HCT116 (cell line): ENCODE results near the gene PROM2. TPM values are rescaled to one million over a fixed set of nuclear protein-coding genes. Genes with fewer than 3 reads are reported as not detected.

Experiments
- ATAC-seq: fragments of 200-7000 bp; cut with Tn5 transposase; 2 replicates; pipeline ENCODE4 v1.9.1; 2020; ENCODE audit warnings: mild to moderate bottlenecking, moderate library complexity
- BruUV-seq: library from RNA; stranded (reverse); fragments of 400-500 nt; replicated peaks from 2 replicates; lab custom pipeline; 2021; lab: Mats Ljungman, UMichigan
- CTCF ChIA-PET: fragments of 300-600 bp; sonication (Branson Sonifier 250); formaldehyde crosslinking; loops from one replicate; lab custom pipeline; 2021; ENCODE audit warnings: antibody characterized with exemption; lab: Charles Lee
- POLR2A ChIA-PET: fragments of 300-600, 350-600 bp; sonication (Branson Sonifier 250); formaldehyde crosslinking; loops from one replicate; lab custom pipeline; 2021; ENCODE audit warnings: antibody characterized with exemption; lab: Charles Lee
- RAD21 ChIA-PET, 2 experiments: fragments of 300-600 bp; sonication (Branson Sonifier 250); formaldehyde crosslinking; loops; one replicate each; lab custom pipeline; 2023; ENCODE audit warnings: low total read pairs in 2 of 2; ENCODE audit not compliant: uncharacterized antibody in 2 of 2, unreplicated experiment in 2 of 2, low non-redundant PET in 1 of 2; lab: Charles Lee
- DNase-seq: peaks from one replicate; pipeline ENCODE4 v3.0.0-alpha.2; 2010; ENCODE audit warnings: low read depth, low spot score
- H2AFZ ChIP-seq: fragments of 200-600 bp; shearing (Covaris generic), sonication (generic); 2 replicates; pipeline ENCODE4 v1.6.1; 2017; ENCODE audit warnings: low read depth, mixed run types, mixed read lengths, antibody characterized with exemption, low read length; ENCODE audit not compliant: poor library complexity, severe bottlenecking
- H3K27ac ChIP-seq: 2 replicates; pipeline ENCODE4 v1.5.1; 2012; ENCODE audit warnings: low read depth, low read length
- H3K27me3 ChIP-seq: fragments of 200-600 bp; sonication (generic); 2 replicates; pipeline ENCODE4 v1.6.1; 2016; ENCODE audit warnings: mixed run types, low read length, mixed read lengths; ENCODE audit not compliant: insufficient read depth
- H3K36me3 ChIP-seq, 2 experiments: fragments of 200-500 bp in 1 of 2; fragments of 200-600 bp in 1 of 2; sonication (Bioruptor generic) in 1 of 2; sonication (generic) in 1 of 2; 2 replicates each; pipeline versions ENCODE4 v1.5.1 to v1.6.1; 2014 to 2016; ENCODE audit warnings: low read length in 2 of 2, inconsistent platforms in 1 of 2, mixed read lengths in 1 of 2, mixed run types in 1 of 2; ENCODE audit not compliant: insufficient read depth in 2 of 2, control insufficient read depth in 1 of 2
- H3K4me1 ChIP-seq, 2 experiments: fragments of 200-600 bp in 1 of 2; sonication (generic) in 1 of 2; 2 replicates each; pipeline versions ENCODE4 v1.5.1 to v1.6.1; 2012 to 2017; ENCODE audit warnings: low read length in 2 of 2, inconsistent platforms in 1 of 2, mild to moderate bottlenecking in 1 of 2, mixed read lengths in 1 of 2, mixed run types in 1 of 2, moderate library complexity in 1 of 2; ENCODE audit not compliant: insufficient read depth in 2 of 2, control insufficient read depth in 1 of 2
- H3K4me2 ChIP-seq: fragments of 200-600 bp; sonication (generic); 2 replicates; pipeline ENCODE4 v1.6.1; 2017; ENCODE audit warnings: mixed run types, low read length, mixed read lengths
- H3K4me3 ChIP-seq, 2 experiments: fragments of 200-600 bp in 1 of 2; sonication (generic) in 1 of 2; replicated peaks in 1 of 2; 2 replicates each; pipeline ENCODE4 v1.5.1; 2011 to 2016; ENCODE audit warnings: low read length in 2 of 2, control low read depth in 1 of 2, low read depth in 1 of 2, mild to moderate bottlenecking in 1 of 2, mixed read lengths in 1 of 2, mixed run types in 1 of 2
- H3K79me2 ChIP-seq: fragments of 200-600 bp; sonication (generic); 2 replicates; pipeline ENCODE4 v1.6.1; 2017; ENCODE audit warnings: mild to moderate bottlenecking, mixed run types, low read length, moderate library complexity, mixed read lengths; ENCODE audit not compliant: insufficient read depth
- H3K9ac ChIP-seq: fragments of 200-600 bp; sonication (generic); 2 replicates; pipeline ENCODE4 v1.6.1; 2016; ENCODE audit warnings: low read length, mixed read lengths
- H3K9me2 ChIP-seq: fragments of 200-600 bp; sonication (generic), shearing (Covaris generic); 2 replicates; pipeline ENCODE4 v1.6.1; 2017; ENCODE audit warnings: mixed run types, mild to moderate bottlenecking, moderate library complexity; ENCODE audit not compliant: insufficient read depth
- H3K9me3 ChIP-seq, 2 experiments: fragments of 200-500 bp in 1 of 2; fragments of 200-600 bp in 1 of 2; sonication (Bioruptor generic) in 1 of 2; sonication (generic) in 1 of 2; 2 replicates each; pipeline ENCODE4 v1.6.1; 2014 to 2017; ENCODE audit warnings: low read length in 2 of 2, mixed read lengths in 2 of 2, inconsistent platforms in 1 of 2, low read depth in 1 of 2, mild to moderate bottlenecking in 1 of 2, mixed run types in 1 of 2, moderate library complexity in 1 of 2; ENCODE audit not compliant: control insufficient read depth in 1 of 2, insufficient read depth in 1 of 2
- H4K20me1 ChIP-seq: fragments of 200-600 bp; sonication (generic), shearing (Covaris generic); 2 replicates; pipeline ENCODE4 v1.6.1; 2017; ENCODE audit warnings: mixed run types, mild to moderate bottlenecking, moderate library complexity; ENCODE audit not compliant: insufficient read depth
- EGR1 ChIP-seq: IDR thresholded peaks from 2 replicates; pipeline ENCODE4 v1.6.1; 2012; ENCODE audit warnings: low read depth
- MAX ChIP-seq: IDR thresholded peaks from 2 replicates; pipeline ENCODE4 v1.6.1; 2012
- REST ChIP-seq: IDR thresholded peaks from 2 replicates; pipeline ENCODE4 v1.6.1; 2012; ENCODE audit warnings: low read depth
- SIN3A ChIP-seq: IDR thresholded peaks from 2 replicates; pipeline ENCODE4 v1.6.1; 2012; ENCODE audit warnings: low read depth
- SP1 ChIP-seq: IDR thresholded peaks from 2 replicates; pipeline ENCODE4 v1.6.1; 2012; ENCODE audit warnings: low read depth
- SRF ChIP-seq: IDR thresholded peaks from 2 replicates; pipeline ENCODE4 v1.6.1; 2012; ENCODE audit warnings: low read depth
- YY1 ChIP-seq: IDR thresholded peaks from 2 replicates; pipeline ENCODE4 v1.6.1; 2011; ENCODE audit warnings: low read length, low read depth, moderate library complexity, mild to moderate bottlenecking; ENCODE audit not compliant: insufficient replicate concordance; ENCODE audit errors: extremely low read depth
- intact Hi-C: fragments of 100-400 bp; cut with micrococcal nuclease; formaldehyde crosslinking; loops from 2 replicates; pipeline ENCODE4 v1.10.0; 2022
- total RNA-seq: library from RNA; stranded (reverse); gene quantifications from one replicate; pipeline ENCODE4 v1.2.1, GENCODE V29; 2021; ENCODE audit not compliant: unreplicated experiment
- TF ChIP-seq, protein P1 (sequence below): IDR thresholded peaks from 2 replicates; pipeline ENCODE4 v1.6.1; 2012

Gene PROM2
- total RNA-seq, 1 experiment from 2014 or later = 11.9 TPM

DNA sequence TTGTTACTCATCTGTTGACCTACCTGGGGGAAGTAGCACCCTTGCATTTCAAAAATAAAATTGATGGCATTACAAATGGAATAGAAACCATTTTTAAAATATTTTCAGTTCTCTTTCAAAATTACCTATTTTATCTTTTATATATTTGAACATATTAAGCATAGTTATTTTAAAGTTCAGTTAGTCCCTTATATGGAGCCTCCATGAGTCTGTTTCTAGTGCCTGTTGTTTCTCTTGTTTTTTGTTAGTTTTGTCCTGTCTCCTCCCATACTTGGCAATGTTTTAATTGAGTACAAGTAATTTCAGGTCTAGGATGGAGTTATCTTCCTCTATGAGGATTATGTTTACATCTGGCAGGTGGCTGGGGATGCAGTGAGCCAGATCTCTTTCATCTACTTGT is 17.0 kb downstream of the PROM2 start (continued):
- TF ChIP-seq EGR1 = no peak
- TF ChIP-seq MAX = no peak
- TF ChIP-seq, protein P1, sequence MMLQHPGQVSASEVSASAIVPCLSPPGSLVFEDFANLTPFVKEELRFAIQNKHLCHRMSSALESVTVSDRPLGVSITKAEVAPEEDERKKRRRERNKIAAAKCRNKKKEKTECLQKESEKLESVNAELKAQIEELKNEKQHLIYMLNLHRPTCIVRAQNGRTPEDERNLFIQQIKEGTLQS = no peak
- no peak for TF ChIP-seq SRF
- no peak for TF ChIP-seq SIN3A
- no peak for TF ChIP-seq YY1

DNA sequence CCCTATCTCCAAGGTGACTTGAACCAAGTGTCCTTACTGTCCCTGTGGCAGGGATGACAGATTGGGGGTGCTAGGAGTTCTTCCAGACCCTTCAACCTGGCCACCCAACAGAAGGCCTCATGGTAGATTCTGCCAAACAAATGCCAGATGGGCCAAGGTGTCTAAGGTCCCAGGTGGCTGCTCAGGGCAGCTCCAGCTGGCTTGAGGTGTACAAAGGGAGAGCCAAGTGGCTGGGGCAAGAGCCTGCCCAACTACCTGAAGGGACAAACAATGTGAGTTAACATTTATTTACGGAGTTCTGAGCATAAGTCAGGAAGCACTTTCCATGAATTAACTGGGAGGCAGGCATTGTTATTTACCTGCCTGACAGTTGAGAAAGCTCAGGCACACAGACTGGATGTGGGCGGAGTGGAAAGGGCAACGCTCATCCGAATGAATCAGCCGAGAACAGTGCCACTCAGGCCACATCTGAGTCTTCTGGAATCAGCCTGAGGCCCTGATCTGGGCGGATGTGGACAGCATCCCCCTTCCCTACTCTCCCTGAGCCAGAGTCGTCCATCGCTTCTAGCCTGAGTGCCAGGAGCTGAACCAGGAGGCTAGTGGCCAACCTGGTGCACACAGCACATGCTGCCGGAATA is 18.5 kb downstream of the PROM2 start:
- H3K27ac ChIP-seq = no peak overlapping the region
- ATAC-seq (peak; percentile 42), DNase-seq (no peak)
- H4K20me1 ChIP-seq = no peaks in the 10 kb centered on the region
- ChIA-PET CTCF (interaction anchor here (2.1 kb wide), 1 partner anchor 15 kb away, joined by 10 read pairs; no protein-coding TSS in a partner anchor), RAD21 (no interaction called here), POLR2A (interaction anchor here (0.6 kb wide), 1 partner anchor 16 kb away, joined by 3 read pairs; no protein-coding TSS in a partner anchor)
- H3K9me3 ChIP-seq = 0 out of 4 replicates have a peak, but pooled peaks cover 0 to 6% of the 10 kb centered on the region in 2 experiments
- H3K4me1 ChIP-seq = peaks cover 0 to 9% of the 10 kb centered on the region in 2 experiments; a peak in 2 of 4 replicates
- no peak overlapping the region for H3K9ac ChIP-seq
- intact Hi-C loops = no loop called here
- no peaks in the 10 kb centered on the region for H3K36me3 ChIP-seq
- TF ChIP-seq MAX = no peak
- no peak for TF ChIP-seq SP1
- no peak for TF ChIP-seq REST
- TF ChIP-seq, protein P1 = no peak
- no peaks in the 10 kb centered on the region for H3K79me2 ChIP-seq
- H3K4me3 ChIP-seq = no peak overlapping the region
- H3K4me2 ChIP-seq = peak overlapping the region; percentile 19
- H3K27me3 ChIP-seq = no peaks in the 10 kb centered on the region
- no peaks in the 10 kb centered on the region for H3K9me2 ChIP-seq
- no peak overlapping the region for H2AFZ ChIP-seq
- BruUV-seq = no TSS peak
